ENCODE results near the gene FAM107B. TPM values are rescaled to one million over a fixed set of nuclear protein-coding genes. Genes with fewer than 3 reads are reported as not detected.

FAM107B gene
- polyA plus RNA-seq, 3 donors: 108 to 120 (median 112) TPM

DNA sequence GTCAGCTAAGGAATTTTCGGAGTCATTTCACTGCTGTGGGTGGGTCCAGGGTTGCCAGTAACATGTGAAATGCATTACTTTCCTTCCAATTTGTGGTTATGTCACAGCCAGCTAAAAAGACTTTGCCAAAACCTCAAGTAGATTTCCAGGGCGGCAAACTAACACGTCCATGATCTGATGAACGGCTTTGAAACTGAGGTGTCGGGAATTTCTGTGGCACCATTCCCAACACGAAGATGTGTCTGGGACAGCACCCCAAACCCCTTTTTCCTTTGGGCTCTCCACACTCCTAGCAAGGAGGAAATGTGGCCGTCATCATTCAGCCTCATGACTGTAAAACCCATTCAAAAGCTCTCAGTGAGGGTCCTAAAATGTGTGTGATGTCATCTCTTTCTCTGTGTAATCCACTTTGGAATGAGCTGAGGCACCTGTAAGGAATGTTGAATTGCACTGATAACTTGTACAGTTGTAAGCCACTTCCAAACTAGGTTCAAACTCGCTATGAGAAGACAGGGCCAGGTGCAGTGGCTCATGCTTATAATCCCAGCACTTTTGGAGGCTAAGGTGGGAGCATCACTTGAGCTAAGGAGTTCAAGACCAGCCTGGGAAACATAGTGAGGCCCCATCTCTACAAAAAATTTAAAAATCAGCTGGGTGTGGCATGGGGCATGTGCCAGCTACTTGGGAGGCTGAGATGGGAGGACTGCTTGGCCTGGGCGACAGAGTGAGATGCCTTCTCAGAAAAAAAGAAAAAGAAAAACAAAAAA lies 297.9 kb downstream of the FAM107B start:
- DNase-seq (ENCODE audit: low read depth in 3 of 3, low spot score in 2 of 3): no peak

DNA sequence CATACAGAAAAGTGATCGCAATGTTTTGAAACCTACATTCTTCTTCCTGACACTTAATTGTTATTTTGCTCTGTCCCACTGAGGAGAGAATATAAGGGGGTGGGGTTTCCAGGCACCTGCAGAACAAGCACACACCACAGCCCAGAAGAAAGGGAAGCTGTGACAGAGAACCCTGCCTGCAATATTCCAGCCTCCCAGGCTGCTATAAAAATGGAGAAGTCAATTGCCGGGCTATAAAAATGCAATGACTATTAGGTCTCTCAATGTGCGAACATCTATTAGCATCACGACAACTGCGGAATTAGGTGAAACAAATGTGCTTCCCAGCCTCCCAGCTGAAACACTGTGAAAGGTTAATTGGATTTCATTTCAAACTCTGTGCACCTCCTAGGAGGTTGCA lies 298.7 kb downstream of the FAM107B start:
- DNase-seq (ENCODE audit: low read depth in 3 of 3, low spot score in 2 of 3): no peak

DNA sequence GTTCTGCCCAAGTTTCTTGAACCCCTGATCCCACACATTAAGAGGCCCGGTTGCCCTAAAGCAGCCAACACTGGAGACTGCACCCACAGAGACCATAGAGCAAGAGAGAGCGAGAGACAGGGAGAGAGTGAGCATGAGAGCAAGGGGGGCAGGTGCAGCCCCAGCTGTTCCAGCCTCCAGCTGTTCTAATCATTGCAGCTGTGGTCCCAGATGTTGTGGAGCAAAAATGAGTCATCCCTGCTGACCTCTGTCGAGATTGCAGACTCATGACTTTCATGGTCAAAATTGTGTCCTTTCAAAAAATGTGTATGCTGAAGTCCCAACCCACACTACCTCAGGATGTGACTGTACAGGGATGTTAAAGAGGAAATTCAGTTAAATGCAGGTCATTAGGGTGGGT lies 300.0 kb downstream of the FAM107B start:
- no peak for DNase-seq (ENCODE audit: low read depth in 3 of 3, low spot score in 2 of 3)

DNA sequence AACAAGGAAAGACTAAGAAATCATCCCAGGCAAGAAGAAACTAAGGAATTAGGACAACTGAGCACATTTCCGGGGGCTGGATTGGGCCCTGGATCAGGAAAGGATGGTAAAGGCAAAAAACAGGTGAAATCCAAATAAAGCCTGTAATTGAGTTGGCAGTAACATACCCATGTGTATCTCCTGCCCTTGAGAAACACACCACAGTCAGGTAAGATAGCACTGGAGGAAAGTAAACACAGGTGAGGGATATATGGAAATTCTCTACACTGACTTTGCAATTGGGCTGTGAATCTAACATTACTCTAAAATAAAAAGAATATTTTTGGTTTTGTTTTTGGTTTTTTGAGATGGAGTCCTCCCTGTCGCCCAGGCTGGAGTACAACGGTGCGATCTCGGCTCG lies 303.8 kb downstream of the FAM107B start:
- DNase-seq (ENCODE audit: low read depth in 3 of 3, low spot score in 2 of 3): no peak

DNA sequence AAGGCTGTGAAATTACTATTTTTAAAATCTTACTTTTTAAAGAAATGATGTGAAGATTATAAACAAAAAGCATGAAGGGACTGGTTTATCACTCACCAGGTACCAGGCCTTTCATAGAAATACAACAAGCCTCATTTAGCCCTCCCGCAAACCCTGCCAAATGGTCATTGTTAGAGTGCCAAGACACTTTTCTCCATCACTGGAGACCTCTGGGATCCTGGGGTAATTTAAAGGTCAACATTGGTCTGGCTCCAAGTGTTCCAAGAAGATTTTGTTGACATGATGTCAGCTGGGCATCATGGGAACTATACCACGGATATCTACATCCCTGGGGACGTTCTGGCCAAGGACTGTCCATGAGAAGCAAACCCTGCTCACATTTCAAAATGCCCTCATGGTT lies 306.0 kb downstream of the FAM107B start:
- DNase-seq (ENCODE audit: low read depth in 3 of 3, low spot score in 2 of 3): no peak

Other genes with a start within 250 kb of the FAM107B start
- 1 to 10 TPM; 2.6 to 2.8 (median 2.7) TPM for gene CDNF, start 63.1 kb upstream of the FAM107B start, polyA plus RNA-seq (ENCODE audit: insufficient read length in 3 of 3)
- gene HSPA14, start 63.4 kb upstream of the FAM107B start, polyA plus RNA-seq (ENCODE audit: insufficient read length in 3 of 3): 10 to 100 TPM; 19.4 to 22.2 (median 20.2) TPM
- gene MSANTD7, start 63.4 kb upstream of the FAM107B start, polyA plus RNA-seq (ENCODE audit: insufficient read length in 3 of 3): 10 to 100 TPM; 16.0 to 16.9 (median 16.2) TPM
- gene SUV39H2, start 104.0 kb upstream of the FAM107B start, polyA plus RNA-seq (ENCODE audit: insufficient read length in 3 of 3): 10 to 100 TPM; 21.0 to 23.1 (median 22.9) TPM
- gene DCLRE1C, start 179.2 kb upstream of the FAM107B start, polyA plus RNA-seq (ENCODE audit: insufficient read length in 3 of 3): 10 to 100 TPM; 13.5 to 14.6 (median 14.3) TPM
- 1 to 10 TPM; 1.1 to 1.4 (median 1.3) TPM for gene MEIG1, start 184.5 kb upstream of the FAM107B start, polyA plus RNA-seq (ENCODE audit: insufficient read length in 3 of 3)

Data from right renal cortex interstitium (tissue), 3 donors.